GM21576 (cell line): ENCODE measurements around the gene KANSL3.

Experiments used
- ATAC-seq: cut with Tn5 transposase; IDR thresholded peaks from one replicate; pipeline ENCODE4 v1.9.1; 2021; ENCODE audit warnings: mild to moderate bottlenecking, moderate library complexity; ENCODE audit not compliant: unreplicated experiment

KANSL3 gene

GRCh38 chr2:96608469-96609455 lies 29.4 kb downstream of the KANSL3 start:
- ATAC-seq, result no peak

DNA sequence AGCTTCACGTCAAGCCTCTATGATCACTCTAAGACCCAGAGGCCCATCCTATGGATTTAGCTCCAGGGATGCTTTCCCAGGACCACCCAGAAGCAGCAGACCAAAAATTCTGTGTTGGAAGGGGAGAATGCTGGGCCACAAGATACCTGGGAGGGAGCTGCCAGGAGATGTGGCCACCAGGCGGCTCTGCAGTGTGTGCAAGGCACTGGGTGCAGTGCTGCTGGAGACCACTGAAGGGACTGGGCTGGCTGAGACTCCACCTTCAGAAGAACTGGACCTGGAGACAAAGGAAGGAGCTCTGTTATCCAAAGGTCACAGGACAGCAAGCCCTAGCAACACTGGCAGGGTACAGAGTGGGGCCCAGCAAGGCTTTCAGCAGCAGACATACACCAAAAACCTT lies 34.0 kb downstream of the KANSL3 start:
- no peak for ATAC-seq

DNA sequence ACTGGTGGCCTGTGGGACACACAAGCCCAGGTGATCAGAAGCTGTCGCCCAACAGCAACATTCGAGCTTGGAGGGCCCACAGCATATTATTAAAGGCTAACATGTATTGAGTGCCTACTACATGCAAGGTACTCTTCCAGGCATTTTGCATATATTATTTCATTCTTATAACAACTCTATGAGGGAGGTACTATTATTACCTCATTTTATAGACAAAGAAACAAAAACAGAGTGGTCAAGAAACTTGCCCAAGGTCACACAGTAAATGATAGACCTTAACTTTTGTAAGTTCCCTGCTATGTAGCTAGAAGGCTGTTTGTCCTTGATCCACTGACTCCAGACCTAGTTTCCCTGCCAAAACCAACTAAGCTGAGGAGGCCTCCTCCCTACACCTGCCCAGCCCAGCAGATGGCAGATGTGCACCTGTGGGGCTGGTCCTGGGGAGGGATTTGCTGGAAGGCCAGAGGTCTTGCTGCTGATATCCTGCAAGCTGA lies 35.7 kb downstream of the KANSL3 start:
- no peak for ATAC-seq

- no peak for ATAC-seq
Observed at GRCh38 chr2:96601382-96602292, 36.5 kb downstream of the KANSL3 start.

GRCh38 chr2:96599941-96600340 lies 38.2 kb downstream of the KANSL3 start:
- ATAC-seq, result no peak

- no peak for ATAC-seq
Observed at GRCh38 chr2:96596596-96596995, 41.5 kb downstream of the KANSL3 start.

GRCh38 chr2:96594691-96595152 lies 43.4 kb downstream of the KANSL3 start:
- ATAC-seq, result no peak

DNA sequence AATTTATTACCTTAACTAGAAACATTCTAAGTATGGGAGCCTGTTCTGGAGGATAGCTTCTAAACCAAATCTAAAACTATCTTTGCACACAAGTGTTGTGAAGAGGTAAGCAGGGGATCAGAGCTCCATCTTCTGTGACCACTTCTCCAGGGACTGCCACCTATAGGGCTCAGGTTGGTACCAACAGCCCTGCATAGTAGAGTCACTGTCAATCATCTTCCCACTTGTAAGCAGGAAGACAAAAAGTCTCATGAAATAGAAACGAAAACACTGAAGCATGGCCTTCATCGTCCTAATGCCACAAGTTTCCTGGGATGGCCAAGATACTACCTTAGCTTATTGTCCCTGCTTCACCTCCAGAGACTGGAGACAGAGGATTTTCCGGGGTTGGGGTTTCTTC lies 43.8 kb downstream of the KANSL3 start:
- ATAC-seq, result no peak

GRCh38 chr2:96591494-96591893 lies 46.6 kb downstream of the KANSL3 start:
- no peak for ATAC-seq

- ATAC-seq, result no peak
Observed at GRCh38 chr2:96591054-96591453, 47.1 kb downstream of the KANSL3 start.

DNA sequence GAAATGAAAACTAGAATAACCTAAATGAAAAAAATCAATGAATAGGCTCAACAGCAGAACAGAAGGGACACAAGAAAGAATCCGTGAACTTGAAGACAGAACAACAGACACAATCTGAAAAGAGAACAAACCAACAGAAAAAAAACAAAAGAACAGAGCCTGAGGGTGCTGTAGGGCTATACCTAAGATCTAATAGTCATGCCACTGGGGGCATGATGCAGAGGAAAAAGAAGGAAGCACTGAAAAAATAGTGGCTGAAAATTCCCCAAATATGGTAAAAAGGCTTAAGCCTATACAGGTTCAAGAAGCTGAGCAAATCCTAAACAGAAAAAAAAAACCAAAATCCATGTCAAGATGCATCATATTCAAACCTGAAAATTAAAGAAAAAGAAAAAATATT lies 50.3 kb downstream of the KANSL3 start:
- no peak for ATAC-seq

- ATAC-seq, result no peak
Observed at GRCh38 chr2:96584017-96584416, 54.1 kb downstream of the KANSL3 start.

- no peak for ATAC-seq
Observed at GRCh38 chr2:96580771-96581170, 57.3 kb downstream of the KANSL3 start.

- no peak for ATAC-seq
Observed at GRCh38 chr2:96579422-96579821, 58.7 kb downstream of the KANSL3 start.

GRCh38 chr2:96578731-96579130 lies 59.4 kb downstream of the KANSL3 start:
- no peak for ATAC-seq

- ATAC-seq, result no peak
Observed at GRCh38 chr2:96577501-96577900, 60.6 kb downstream of the KANSL3 start.

DNA sequence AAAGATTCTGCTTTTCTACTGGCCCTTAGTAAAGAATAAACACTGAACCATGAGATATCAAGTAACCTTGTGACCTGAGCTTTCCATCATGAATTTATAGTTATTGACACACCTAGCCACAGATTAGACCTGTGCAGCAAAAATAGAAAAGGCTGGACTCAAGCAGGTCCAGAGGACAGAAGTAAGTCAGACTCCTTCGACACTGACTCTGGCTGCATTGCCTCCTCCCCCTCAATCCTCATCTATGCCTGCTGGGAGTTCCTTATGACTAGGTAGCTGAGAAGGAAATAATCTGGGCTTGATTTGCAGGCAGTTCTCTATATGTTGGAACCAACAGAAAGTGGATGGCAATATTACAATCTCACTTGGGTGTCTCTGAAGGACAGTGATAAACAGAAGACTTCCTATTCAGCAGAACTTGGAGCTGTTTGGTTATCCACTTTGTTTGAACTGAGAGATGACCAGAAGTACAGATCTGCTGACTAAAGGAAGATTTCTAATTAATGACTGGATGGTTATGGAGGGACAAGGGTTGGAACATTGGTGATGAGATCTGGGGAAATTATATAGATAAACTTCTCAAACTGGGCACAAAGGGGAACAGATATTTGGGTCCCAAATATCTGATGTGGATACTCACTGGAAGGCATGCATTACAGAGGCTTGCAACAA lies 62.2 kb downstream of the KANSL3 start:
- no peak for ATAC-seq

GRCh38 chr2:96574364-96574763 lies 63.7 kb downstream of the KANSL3 start:
- no peak for ATAC-seq

DNA sequence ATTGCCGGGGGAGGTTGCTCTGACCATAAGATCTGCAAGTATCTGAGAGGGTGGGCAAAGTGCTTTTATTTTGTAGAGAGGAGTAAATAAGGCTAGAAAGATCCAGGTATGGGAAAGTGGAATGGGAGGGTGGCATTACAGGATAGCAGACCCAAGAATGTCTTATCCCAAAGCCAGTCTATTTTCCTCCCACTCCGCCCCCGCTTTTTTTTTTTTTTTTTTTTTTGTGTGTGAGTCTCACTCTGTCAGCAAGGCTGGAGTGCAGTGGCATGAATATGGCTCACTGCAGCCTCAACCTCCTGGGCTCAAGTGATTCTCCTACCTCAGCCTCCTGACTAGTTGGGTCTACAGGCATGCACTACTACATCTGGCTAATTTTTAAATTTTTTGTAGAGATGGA lies 70.0 kb downstream of the KANSL3 start:
- no peak for ATAC-seq

DNA sequence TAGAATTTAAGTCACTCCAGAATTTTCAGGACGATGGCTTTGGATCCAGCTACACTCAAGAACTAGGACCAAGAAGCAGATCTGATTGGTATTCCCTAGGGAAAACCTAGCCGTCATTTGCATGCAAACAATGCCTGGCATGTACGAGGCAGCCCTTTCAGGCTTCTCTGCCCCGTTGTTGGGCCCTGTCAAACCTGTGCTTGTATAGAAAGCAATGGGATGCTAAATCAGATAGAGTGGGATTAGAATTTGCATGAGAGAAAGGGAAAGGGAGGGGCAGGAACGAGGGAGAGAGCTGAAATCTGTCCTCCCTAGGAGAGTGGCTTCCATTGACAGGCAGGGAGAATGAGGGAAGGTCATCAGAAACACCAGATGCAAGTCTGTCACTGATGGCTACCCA lies 73.0 kb downstream of the KANSL3 start:
- ATAC-seq, result no peak

DNA sequence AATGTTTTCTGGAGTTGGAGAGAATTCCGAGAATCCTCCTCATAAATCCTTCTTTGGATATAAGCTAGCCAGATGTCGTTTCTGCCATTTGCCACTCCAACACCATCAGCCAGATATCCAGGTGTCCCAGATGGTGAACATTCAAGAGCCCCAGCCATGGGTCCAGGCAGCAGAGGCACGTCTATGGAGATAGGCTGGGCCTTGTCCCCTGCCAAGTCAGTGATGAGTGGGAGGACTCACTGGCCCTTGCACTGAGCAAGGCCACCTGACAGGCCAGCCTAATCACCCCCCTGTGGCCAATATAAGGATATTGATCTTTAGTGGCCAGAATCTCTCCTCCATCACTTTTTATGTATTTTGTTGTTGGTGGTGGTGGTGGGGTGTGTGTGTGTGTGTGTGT lies 73.5 kb downstream of the KANSL3 start:
- no peak for ATAC-seq
